Measurements from ENCODE around the gene MLC1.
A peak's percentile ranks its signal among the peaks of the same experiment; 100 is the strongest.

Gene MLC1

DNA sequence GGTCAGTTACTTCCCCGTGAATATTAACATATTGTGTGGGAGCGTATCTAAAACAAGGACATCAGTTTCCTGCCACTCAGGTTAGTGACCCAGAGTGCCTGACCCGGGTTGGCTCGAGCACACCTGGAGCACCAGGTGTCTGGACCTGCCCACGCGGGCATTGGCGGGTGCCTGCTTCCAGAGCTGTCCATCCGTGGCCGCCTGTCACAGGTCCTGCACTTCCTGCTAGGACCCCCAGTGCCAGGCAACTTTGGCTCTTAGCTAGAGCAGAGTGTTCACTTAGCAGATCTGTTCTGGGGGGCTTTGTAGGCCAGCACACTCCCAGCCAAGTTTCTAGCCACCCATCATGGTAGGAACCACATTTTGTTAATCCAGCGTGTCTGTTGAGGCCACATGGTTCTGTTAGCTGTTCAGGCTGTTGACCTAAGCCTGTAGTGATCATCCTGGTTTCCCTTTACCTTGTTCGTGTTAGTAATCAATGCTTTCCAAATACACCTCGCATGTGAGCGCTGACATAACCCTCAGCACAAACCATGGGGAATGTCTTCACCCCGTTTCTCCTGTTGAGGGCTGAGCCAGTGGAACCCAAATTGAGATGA is 34.0 kb upstream of the MLC1 start:
- ChIA-PET CTCF (interaction anchor here (0.8 kb wide), 1 partner anchor 30 kb away, joined by 4 read pairs; no protein-coding TSS in a partner anchor), POLR2A (no interaction called here)
- H3K9me3 ChIP-seq (ENCODE audit: control insufficient read depth, insufficient read depth, low read depth, low read length) = no peaks in the 10 kb centered on the region
- H3K36me3 ChIP-seq (ENCODE audit: control insufficient read depth in 2 of 2, insufficient read depth in 1 of 2, low read length in 2 of 2) = no peaks in the 10 kb centered on the region
- no peaks in the 10 kb centered on the region for H3K4me1 ChIP-seq (ENCODE audit: control insufficient read depth, insufficient read depth, low read length)
- no peak overlapping the region for H3K4me3 ChIP-seq (ENCODE audit: low read depth, low read length)
- H3K27ac ChIP-seq (ENCODE audit: extremely low read depth, low read depth, low read length) = no peak overlapping the region
- TF ChIP-seq ZNF302 (tag by site-specific recombination; IDR thresholded peaks at IDR 0.05; ENCODE audit: low read depth) (no peak), ZNF544 (tag by site-specific recombination; IDR thresholded peaks at IDR 0.05) (no peak), ZBTB26 (tag by site-specific recombination; optimal IDR thresholded peaks at IDR 0.05) (no peak)

GRCh38 chr22:50118557-50119168 is 33.4 kb upstream of the MLC1 start:
- Histone ChIP-seq H3K36me3 (ENCODE audit: control insufficient read depth in 2 of 2, insufficient read depth in 1 of 2, low read length in 2 of 2) (no peaks in the 10 kb centered on the region), H3K4me1 (ENCODE audit: control insufficient read depth, insufficient read depth, low read length) (no peaks in the 10 kb centered on the region), H3K4me3 (ENCODE audit: low read depth, low read length) (no peak overlapping the region), H3K27ac (ENCODE audit: extremely low read depth, low read depth, low read length) (no peak overlapping the region), H3K9me3 (ENCODE audit: control insufficient read depth, insufficient read depth, low read depth, low read length) (no peaks in the 10 kb centered on the region)
- TF ChIP-seq TSHZ1 (tag by site-specific recombination; IDR thresholded peaks at IDR 0.05; ENCODE audit: borderline replicate concordance) = no peak
- no peak for TF ChIP-seq ZNF10 (tag by site-specific recombination; IDR thresholded peaks at IDR 0.05)
- no peak for TF ChIP-seq ZNF48 (tag by site-specific recombination; IDR thresholded peaks at IDR 0.05)
- TF ChIP-seq IKZF3 (tag by site-specific recombination; IDR thresholded peaks at IDR 0.05) = no peak
- no peak for TF ChIP-seq ZXDB (tag by site-specific recombination; IDR thresholded peaks at IDR 0.05)
- TF ChIP-seq ZNF23 (tag by site-specific recombination; IDR thresholded peaks at IDR 0.05; ENCODE audit: borderline replicate concordance) = no peak
- TF ChIP-seq ZBTB21 (tag by site-specific recombination; IDR thresholded peaks at IDR 0.05) = peak; percentile 91
- peak; percentile 61; the same call in 1 of the 2 replicates for TF ChIP-seq TCF7L2 (IDR thresholded peaks at IDR 0.05; ENCODE audit: borderline replicate concordance, low read depth, low read length)
- peak; percentile 88 for TF ChIP-seq ZNF629 (tag by site-specific recombination; IDR thresholded peaks at IDR 0.05)
- no peak for TF ChIP-seq MZF1 (tag by site-specific recombination; IDR thresholded peaks at IDR 0.05; ENCODE audit: borderline replicate concordance)
- peak; percentile 48; the same call in 1 of the 2 replicates for TF ChIP-seq ATF2 (tag by site-specific recombination; IDR thresholded peaks at IDR 0.05; ENCODE audit: low read depth)
- no peak for TF ChIP-seq ZNF239 (tag by site-specific recombination; IDR thresholded peaks at IDR 0.05)
- TF ChIP-seq, protein P1, sequence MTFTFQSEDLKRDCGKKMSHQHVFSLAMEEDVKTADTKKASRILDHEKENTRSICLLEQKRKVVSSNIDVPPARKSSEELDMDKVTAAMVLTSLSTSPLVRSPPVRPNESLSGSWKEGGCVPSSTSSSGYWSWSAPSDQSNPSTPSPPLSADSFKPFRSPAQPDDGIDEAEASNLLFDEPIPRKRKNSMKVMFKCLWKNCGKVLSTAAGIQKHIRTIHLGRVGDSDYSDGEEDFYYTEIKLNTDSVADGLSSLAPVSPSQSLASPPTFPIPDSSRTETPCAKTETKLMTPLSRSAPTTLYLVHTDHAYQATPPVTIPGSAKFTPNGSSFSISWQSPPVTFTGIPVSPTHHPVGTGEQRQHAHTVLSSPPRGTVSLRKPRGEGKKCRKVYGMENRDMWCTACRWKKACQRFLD (tag by site-specific recombination; IDR thresholded peaks at IDR 0.05) = no peak
- no peak for TF ChIP-seq ZNF510 (tag by site-specific recombination; IDR thresholded peaks at IDR 0.05; ENCODE audit: insufficient replicate concordance)
- TF ChIP-seq ZNF133 (tag by site-specific recombination; IDR thresholded peaks at IDR 0.05) = no peak
- ChIA-PET POLR2A (no interaction called here), CTCF (interaction anchor here (0.6 to 1.6 kb wide), 3 partner anchors 24 to 123 kb away, joined by 3 read pairs; no protein-coding TSS in a partner anchor)

All from HEK293 (cell line).